ENCODE data around the gene DENND4B.

DNA sequence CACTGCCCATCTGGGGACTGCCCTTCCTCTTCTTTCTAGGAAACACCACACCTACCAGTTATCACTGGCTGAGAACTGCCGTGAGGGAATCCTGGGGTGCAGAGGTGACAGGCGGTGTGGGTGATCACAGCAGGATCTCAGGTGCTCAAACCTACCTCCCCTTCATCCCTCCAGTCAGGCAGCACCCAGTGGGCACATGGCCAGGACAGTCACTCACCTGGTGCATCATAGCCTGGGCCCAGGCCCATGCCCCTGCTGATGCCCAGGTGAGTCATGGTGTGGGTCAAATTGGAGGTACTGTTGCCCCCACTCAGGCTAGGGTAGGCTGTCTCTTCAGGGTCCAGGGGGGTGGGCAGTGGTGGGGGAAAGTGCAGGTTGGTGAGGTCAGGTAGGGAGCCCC, 5.3 kb upstream of the DENND4B start:
- TF ChIP-seq JUND (IDR thresholded peaks at IDR 0.05) (no peak), RAD21 (IDR thresholded peaks at IDR 0.05) (no peak), SP1 (IDR thresholded peaks at IDR 0.05) (no peak), HNF4G (IDR thresholded peaks at IDR 0.05) (no peak), FOXA1 (IDR thresholded peaks at IDR 0.05) (no peak)
- TF ChIP-seq, protein P1, sequence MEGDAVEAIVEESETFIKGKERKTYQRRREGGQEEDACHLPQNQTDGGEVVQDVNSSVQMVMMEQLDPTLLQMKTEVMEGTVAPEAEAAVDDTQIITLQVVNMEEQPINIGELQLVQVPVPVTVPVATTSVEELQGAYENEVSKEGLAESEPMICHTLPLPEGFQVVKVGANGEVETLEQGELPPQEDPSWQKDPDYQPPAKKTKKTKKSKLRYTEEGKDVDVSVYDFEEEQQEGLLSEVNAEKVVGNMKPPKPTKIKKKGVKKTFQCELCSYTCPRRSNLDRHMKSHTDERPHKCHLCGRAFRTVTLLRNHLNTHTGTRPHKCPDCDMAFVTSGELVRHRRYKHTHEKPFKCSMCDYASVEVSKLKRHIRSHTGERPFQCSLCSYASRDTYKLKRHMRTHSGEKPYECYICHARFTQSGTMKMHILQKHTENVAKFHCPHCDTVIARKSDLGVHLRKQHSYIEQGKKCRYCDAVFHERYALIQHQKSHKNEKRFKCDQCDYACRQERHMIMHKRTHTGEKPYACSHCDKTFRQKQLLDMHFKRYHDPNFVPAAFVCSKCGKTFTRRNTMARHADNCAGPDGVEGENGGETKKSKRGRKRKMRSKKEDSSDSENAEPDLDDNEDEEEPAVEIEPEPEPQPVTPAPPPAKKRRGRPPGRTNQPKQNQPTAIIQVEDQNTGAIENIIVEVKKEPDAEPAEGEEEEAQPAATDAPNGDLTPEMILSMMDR (IDR thresholded peaks at IDR 0.05; ENCODE audit: low read depth, low read length, missing input control), result no peak
- TF ChIP-seq, protein P2, sequence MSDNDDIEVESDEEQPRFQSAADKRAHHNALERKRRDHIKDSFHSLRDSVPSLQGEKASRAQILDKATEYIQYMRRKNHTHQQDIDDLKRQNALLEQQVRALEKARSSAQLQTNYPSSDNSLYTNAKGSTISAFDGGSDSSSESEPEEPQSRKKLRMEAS (IDR thresholded peaks at IDR 0.05), result no peak
- TF ChIP-seq, protein P3, sequence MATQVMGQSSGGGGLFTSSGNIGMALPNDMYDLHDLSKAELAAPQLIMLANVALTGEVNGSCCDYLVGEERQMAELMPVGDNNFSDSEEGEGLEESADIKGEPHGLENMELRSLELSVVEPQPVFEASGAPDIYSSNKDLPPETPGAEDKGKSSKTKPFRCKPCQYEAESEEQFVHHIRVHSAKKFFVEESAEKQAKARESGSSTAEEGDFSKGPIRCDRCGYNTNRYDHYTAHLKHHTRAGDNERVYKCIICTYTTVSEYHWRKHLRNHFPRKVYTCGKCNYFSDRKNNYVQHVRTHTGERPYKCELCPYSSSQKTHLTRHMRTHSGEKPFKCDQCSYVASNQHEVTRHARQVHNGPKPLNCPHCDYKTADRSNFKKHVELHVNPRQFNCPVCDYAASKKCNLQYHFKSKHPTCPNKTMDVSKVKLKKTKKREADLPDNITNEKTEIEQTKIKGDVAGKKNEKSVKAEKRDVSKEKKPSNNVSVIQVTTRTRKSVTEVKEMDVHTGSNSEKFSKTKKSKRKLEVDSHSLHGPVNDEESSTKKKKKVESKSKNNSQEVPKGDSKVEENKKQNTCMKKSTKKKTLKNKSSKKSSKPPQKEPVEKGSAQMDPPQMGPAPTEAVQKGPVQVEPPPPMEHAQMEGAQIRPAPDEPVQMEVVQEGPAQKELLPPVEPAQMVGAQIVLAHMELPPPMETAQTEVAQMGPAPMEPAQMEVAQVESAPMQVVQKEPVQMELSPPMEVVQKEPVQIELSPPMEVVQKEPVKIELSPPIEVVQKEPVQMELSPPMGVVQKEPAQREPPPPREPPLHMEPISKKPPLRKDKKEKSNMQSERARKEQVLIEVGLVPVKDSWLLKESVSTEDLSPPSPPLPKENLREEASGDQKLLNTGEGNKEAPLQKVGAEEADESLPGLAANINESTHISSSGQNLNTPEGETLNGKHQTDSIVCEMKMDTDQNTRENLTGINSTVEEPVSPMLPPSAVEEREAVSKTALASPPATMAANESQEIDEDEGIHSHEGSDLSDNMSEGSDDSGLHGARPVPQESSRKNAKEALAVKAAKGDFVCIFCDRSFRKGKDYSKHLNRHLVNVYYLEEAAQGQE (IDR thresholded peaks at IDR 0.05), result no peak
